GM23248 (cell line): ENCODE results near the gene CAMK2B.

Source experiments
- EZH2 ChIP-seq: fragments of 200-600 bp; sonication (generic); IDR thresholded peaks from 2 replicates; pipeline ENCODE4 v1.6.1; 2018; ENCODE audit warnings: antibody characterized with exemption, mild to moderate bottlenecking; ENCODE audit not compliant: insufficient read depth, poor library complexity, severe bottlenecking
- EZH2phosphoT487 ChIP-seq: fragments of 200-600 bp; sonication (generic); IDR thresholded peaks from 2 replicates; pipeline ENCODE4 v1.6.1; 2018; ENCODE audit warnings: antibody characterized with exemption, moderate library complexity, mild to moderate bottlenecking, low read depth; ENCODE audit not compliant: insufficient read depth

DNA sequence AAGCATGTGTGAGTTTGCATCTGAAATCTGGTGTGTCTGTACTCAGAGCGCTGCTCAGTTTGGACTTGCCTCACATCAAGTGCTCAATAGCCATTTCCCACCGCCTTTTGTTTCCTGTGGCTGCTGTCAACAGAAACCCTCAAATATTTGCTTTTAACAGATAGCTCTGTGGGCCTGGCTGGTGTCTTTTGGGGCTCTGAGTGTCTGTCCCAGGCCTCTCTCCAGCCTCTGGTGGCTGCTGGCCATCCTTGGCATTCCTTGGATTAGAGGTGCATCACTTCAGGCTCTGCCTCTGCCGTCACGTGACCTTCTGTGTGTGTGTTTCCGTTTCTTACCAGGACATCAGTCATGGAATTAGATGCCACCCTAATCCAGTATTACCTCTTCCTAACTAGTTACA lies 115.3 kb downstream of the CAMK2B start:
- no peak for TF ChIP-seq EZH2
- no peak for TF ChIP-seq EZH2phosphoT487
